HG02943 (cell line): ENCODE data around the gene ARHGEF9.
"Not testable (repeated sequence)": the region's sequence is repeated elsewhere in the genome, so short reads cannot be mapped to it uniquely, and the experiment has no call there.

ENCODE experiments used
- ATAC-seq: cut with Tn5 transposase; IDR thresholded peaks from one replicate; pipeline ENCODE4 v1.9.1; 2021; ENCODE audit warnings: mild to moderate bottlenecking, low read depth, moderate library complexity; ENCODE audit not compliant: unreplicated experiment

Gene ARHGEF9

GRCh38 chrX:63784902-63785707, at the start of gene ARHGEF9:
TSS of gene ARHGEF9 (minus strand) at chrX:63785214. CDS start at chrX:63785145, 69 bp downstream.
- ATAC-seq, result no peak

- ATAC-seq, result not testable (repeated sequence)
These were observed 40.4 kb upstream of the ARHGEF9 start for GRCh38 chrX:63825446-63825845.

DNA sequence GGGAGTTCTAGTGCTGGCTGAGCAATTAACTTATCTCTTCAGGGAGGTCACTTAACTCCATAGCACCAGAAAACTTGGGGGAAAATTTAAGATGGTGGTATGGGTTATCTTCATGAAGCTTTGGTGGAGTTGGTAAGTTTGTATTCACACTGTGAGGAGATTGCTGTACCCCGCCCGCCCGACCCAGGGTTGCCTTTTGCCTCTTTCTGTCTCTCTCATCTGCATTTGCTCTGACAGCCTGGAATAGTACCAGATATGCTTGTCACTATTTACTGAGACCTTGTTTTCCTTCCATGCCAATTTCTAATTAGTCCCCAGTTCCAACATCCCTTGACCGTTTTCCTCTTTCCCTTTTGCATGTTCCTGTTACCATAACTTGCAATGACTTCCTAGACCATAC, 33.1 kb upstream of the ARHGEF9 start:
- no peak for ATAC-seq

DNA sequence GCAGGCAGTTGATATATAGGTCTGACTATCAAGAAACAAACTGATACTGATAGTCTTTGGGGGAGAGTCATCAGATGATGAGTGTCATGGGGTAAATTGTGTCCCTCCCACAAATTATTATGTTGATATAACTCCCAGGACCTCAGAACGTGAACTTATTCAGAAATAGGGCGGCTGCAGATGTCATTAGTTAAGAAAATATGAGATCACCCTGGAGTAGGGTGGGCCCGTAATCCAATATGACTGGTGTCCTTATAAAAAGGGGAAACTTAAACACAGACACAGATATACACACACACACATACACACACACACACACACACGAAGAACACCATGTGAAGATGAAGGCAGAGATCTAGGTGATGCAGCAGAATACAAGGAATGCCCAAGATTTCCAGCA, 32.7 kb upstream of the ARHGEF9 start:
- ATAC-seq, result no peak

- ATAC-seq, result no peak
These were observed 27.8 kb upstream of the ARHGEF9 start for GRCh38 chrX:63812823-63813222.

DNA sequence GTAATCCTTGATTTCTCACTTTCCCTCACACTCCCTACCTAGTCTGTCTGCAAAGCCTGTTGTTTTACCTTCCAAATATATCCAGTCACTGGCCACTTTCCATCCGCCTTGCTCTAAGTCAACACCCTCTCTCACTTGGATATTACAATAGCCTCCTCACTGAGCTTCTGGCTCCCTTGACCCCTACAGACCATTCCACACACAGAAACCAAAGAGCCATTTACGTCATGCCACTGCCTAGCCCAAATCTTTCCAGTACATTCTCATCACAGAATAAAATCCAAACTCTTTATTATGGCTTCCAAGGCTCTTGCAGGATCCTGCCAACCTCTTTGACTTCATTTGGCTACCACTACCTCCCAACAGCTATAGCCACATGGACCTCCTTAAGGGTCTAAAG, 25.7 kb upstream of the ARHGEF9 start:
- no peak for ATAC-seq

GRCh38 chrX:63809173-63809572, 24.2 kb upstream of the ARHGEF9 start:
- ATAC-seq, result no peak

- not testable (repeated sequence) for ATAC-seq
These were observed 10.4 kb upstream of the ARHGEF9 start for GRCh38 chrX:63795406-63795805.

GRCh38 chrX:63785708-63786040, 660 bp upstream of the ARHGEF9 start:
- no peak for ATAC-seq

DNA sequence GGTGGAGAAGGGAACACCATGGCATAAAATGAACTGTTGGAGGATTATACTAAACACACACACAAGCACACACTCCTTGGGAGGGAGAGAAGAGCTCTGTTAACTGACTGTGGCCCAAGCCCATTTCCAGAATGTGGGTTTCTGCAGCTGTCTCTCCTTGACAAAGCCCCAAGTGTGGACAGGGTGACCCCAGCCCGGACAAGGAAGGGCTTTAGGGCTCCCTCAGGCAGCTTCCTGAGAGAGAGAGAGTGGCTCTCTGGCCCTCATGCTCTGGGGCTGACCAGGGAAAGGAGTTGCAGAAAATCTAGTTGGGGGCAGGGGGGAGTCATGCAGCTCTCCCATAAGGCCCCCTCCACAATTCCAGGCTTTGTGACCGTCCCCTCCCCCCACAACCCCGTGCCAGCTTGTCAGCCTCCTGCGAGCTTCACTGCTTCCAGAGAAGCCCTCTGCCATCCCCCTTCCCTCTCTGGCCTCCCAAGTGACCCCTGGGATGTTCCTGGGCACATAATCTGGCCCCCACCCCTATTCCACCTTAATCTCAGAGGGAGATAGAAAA, 590 bp downstream of the ARHGEF9 start:
- no peak for ATAC-seq

DNA sequence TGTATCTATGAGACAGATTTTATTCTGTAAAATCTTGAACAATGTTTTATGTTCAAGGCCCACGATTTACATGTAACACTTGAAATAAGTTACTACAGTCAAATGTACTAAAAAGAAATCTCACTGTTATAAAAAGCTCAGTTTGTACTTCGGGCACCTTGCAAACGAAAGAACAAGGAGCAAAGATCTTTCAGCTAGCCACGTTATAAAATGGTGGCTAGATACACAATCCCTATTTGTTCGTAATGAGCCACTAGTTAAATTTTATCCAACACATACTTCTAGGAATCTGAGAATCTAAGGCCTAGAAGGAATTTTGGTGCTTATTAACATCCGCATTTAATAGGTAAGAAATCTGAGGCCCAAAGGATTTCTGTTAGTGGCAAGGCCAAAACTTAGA, 2.5 kb downstream of the ARHGEF9 start:
- no peak for ATAC-seq

DNA sequence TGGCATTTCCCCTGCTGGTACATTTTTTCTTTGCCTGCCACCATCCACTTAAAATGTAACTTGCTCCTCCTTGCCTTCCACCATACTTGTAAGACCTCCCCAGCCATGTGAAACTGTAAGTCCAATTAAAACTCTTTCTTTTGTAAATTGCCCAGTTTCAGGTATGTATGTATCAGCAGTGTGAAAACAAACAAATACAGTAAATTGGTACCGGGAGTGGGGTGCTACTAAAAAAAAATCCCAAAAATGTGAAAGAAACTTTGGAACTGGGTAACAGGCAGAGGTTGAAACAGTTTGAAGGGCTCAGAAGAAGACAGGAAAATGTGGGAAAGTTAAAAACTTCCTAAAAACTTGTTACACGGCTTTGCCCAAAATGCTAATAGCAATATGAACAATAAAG, 16.3 kb downstream of the ARHGEF9 start:
- no peak for ATAC-seq

- no peak for ATAC-seq
These were observed 19.3 kb downstream of the ARHGEF9 start for GRCh38 chrX:63765712-63766111.

GRCh38 chrX:63764946-63765345, 20.1 kb downstream of the ARHGEF9 start:
- ATAC-seq, result no peak

GRCh38 chrX:63761639-63762038, 23.4 kb downstream of the ARHGEF9 start:
- peak; percentile 73 for ATAC-seq

DNA sequence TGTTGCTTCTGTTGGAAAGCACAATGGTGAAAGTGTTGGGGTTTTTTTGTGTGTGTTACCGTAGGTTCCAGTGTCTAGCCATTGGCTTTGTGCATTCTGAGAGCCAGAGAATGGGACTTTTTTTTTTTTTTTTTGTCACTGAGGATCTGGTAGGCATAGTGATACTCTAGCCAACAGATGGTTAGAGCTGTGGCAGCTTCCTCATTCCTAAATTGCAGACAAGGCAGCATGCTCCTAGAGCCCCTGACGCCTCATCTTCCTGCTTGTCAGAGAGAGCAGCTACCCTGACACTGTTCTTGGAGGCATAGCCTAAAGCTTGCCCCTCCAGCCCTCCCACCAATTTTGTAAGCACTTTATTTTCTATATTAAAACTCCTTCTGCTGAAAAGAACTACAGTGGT, 27.0 kb downstream of the ARHGEF9 start:
- no peak for ATAC-seq

GRCh38 chrX:63755892-63756291, 29.1 kb downstream of the ARHGEF9 start:
- ATAC-seq, result no peak

GRCh38 chrX:63754860-63755579, 30.0 kb downstream of the ARHGEF9 start:
- peak; percentile 98 for ATAC-seq

DNA sequence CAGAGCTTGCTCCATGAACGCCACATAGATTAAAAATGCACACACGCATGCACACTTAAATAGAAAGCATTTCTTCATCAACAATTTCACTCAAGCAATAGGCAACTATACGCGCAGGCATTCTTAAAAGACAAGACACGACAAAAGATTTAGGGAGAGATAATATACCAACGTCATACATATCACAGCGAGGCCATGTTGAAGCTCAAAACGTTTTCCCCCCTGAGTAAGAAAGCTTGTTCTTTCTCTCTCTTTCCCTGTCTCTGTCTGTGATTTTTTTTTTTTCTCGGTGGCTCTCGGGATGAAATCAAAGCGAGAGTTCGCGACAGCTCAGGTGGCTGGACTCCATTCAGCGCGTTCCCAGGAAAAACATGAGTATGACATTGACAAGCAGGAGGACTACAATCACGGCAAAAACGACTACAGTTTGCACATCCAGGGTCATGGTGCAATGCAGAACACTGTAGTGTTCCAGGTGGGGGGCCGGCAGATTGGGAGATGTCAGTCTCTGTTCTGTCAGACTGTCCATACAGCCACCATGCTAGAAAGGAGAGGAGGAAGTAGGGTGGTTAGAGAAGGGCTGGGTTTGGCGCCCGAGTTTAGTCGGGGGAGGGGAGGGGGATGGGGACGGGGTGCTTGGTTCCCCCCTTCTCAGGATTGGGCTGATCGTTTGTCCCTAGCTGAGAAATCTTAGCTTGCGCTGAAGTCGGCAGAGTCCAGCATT, 30.7 kb downstream of the ARHGEF9 start:
- ATAC-seq, result peak; percentile 52

DNA sequence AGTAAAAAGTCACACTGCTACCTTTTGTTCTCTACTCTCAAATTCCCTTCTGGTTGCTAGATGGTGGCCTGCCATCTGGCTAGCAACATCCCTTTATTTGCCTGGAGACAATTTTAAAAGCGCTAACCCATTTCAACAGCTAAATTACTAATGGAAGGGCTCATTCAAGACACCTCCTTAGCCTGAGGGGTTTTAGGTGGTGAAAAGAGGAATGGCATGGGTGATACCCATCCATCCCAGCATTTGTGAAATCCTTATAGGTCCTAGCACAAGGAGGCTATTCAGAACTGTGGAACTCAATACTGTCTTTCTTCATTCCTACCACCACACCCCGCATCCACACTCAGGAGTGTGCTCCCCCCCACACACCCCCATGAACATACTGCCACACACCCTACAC, 33.5 kb downstream of the ARHGEF9 start:
- no peak for ATAC-seq

- ATAC-seq, result no peak
These were observed 34.2 kb downstream of the ARHGEF9 start for GRCh38 chrX:63750811-63751210.
